Loucy (cell line): ENCODE results near the gene TLL1.

Experiments
- EZH2phosphoT487 ChIP-seq: fragments of 200-600 bp; IDR thresholded peaks from 2 replicates; pipeline ENCODE4 v1.6.1; 2018; ENCODE audit warnings: antibody characterized with exemption, mild to moderate bottlenecking, moderate library complexity, borderline replicate concordance
- TF ChIP-seq, protein P1 (sequence below): fragments of 200-600 bp; sonication (generic); conservative IDR thresholded peaks from 2 replicates; pipeline ENCODE4 v1.5.1; 2014; ENCODE audit warnings: mild to moderate bottlenecking, antibody characterized with exemption, low read length

DNA sequence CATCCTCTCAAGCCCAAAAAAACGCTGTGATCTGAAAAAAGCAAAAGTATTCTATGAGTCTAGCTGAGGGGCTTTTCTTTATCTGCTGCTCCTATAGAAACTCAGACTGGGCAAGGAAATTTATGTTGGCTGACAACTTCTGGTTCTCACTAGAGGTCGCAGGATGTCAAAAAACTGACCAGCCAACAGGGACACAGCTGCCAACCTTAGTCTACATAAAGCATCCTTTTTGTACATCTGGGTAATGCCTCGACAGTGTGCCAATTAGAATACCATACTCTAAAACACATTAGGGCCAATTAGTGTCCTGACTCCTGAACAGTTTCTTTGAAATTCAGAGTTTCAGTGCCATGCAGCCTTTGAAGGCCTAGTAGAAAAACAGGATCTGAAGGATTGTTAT lies 8.8 kb upstream of the TLL1 start:
- TF ChIP-seq, protein P1, sequence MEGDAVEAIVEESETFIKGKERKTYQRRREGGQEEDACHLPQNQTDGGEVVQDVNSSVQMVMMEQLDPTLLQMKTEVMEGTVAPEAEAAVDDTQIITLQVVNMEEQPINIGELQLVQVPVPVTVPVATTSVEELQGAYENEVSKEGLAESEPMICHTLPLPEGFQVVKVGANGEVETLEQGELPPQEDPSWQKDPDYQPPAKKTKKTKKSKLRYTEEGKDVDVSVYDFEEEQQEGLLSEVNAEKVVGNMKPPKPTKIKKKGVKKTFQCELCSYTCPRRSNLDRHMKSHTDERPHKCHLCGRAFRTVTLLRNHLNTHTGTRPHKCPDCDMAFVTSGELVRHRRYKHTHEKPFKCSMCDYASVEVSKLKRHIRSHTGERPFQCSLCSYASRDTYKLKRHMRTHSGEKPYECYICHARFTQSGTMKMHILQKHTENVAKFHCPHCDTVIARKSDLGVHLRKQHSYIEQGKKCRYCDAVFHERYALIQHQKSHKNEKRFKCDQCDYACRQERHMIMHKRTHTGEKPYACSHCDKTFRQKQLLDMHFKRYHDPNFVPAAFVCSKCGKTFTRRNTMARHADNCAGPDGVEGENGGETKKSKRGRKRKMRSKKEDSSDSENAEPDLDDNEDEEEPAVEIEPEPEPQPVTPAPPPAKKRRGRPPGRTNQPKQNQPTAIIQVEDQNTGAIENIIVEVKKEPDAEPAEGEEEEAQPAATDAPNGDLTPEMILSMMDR = peak; percentile 63
- TF ChIP-seq EZH2phosphoT487 = no peak
